Mononuclear cell (primary cell): ENCODE results near the gene SEMA5B. TPM values are rescaled to one million over a fixed set of nuclear protein-coding genes. Genes with fewer than 3 reads are reported as not detected.

Experiments used
- H3K27me3 ChIP-seq: 2 replicates; pipeline ENCODE4 v1.6.0; 2011; ENCODE audit warnings: low read length, control low read depth; ENCODE audit not compliant: insufficient read depth
- H3K4me1 ChIP-seq: 2 replicates; pipeline ENCODE4 v1.5.1; 2011; ENCODE audit warnings: mild to moderate bottlenecking, low read length, control low read depth; ENCODE audit not compliant: insufficient read depth
- H3K4me3 ChIP-seq: 2 replicates; pipeline ENCODE4 v1.5.1; 2011; ENCODE audit warnings: mild to moderate bottlenecking, low read length, moderate library complexity
- H3K9me3 ChIP-seq: 2 replicates; pipeline ENCODE4 v1.5.1; 2011; ENCODE audit warnings: low read depth, mild to moderate bottlenecking, control low read depth, low read length
- total RNA-seq: library from RNA; depleted of rRNA; stranded (reverse); fragments of >200 nt; gene quantifications from one replicate; pipeline ENCODE4 v1.2.3, GENCODE V29; 2012

Gene SEMA5B
- total RNA-seq, 1 donor: not detected

- Histone ChIP-seq H3K4me1 (no peaks in the 10 kb centered on the region), H3K27me3 (no peaks in the 10 kb centered on the region), H3K4me3 (no peak overlapping the region), H3K9me3 (no peaks in the 10 kb centered on the region)
Observed at GRCh38 chr3:122862381-122862780, 165.2 kb downstream of the SEMA5B start.

Other genes starting within 250 kb of the SEMA5B start
- 12.9 TPM for gene HSPBAP1, start 233.9 kb downstream of the SEMA5B start, total RNA-seq
- gene SLC49A4, start 232.7 kb downstream of the SEMA5B start, total RNA-seq: 27.5 TPM
- gene PDIA5, start 39.3 kb upstream of the SEMA5B start, total RNA-seq: 3.4 TPM
- gene SEC22A, start 174.2 kb upstream of the SEMA5B start, total RNA-seq: 20.9 TPM